Astrocyte of the spinal cord (primary cell): ENCODE results near the gene SF3B1.
"Not testable (repeated sequence)": the region's sequence is repeated elsewhere in the genome, so short reads cannot be mapped to it uniquely, and the experiment has no call there.

ENCODE experiments used
- DNase-seq: peaks from one replicate; pipeline ENCODE4 v3.0.0; 2011; ENCODE audit warnings: low read depth, low spot score
- H3K4me3 ChIP-seq: 2 replicates; pipeline ENCODE4 v1.5.1; 2011; ENCODE audit warnings: low read depth, mild to moderate bottlenecking, low read length, moderate library complexity
- CTCF ChIP-seq: IDR thresholded peaks from 2 replicates; pipeline ENCODE4 v1.5.1; 2012; ENCODE audit warnings: low read depth, mild to moderate bottlenecking, low read length, inconsistent platforms
- in situ Hi-C: cut with HindIII; loops from 2 replicates; pipeline ENCODE4 v1.10.0; 2017; ENCODE audit warnings: low sequenced_read_pairs

SF3B1 gene

DNA sequence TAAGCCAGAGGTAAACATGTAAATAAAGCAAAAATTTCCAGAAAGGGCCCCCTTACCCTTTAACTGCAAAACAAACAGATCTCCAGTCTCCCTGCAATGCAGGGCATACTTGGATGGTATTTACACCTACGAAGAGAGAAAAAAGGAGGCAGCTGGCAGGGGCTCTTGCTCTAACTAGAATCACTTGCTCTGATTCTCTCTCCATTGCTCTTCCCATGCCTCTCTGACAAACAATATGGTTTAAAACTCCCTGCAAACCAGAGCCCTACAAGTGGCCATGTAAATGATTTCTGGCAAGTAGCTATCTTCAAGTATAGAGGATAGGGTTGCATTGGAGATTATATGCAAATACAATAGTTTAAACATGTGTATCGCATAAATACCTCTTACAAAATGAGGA is 35.9 kb downstream of the SF3B1 start:
- in situ Hi-C loops = no loop called here
- no peak for TF ChIP-seq CTCF
- DNase-seq = no peak
- H3K4me3 ChIP-seq = no peak overlapping the region

DNA sequence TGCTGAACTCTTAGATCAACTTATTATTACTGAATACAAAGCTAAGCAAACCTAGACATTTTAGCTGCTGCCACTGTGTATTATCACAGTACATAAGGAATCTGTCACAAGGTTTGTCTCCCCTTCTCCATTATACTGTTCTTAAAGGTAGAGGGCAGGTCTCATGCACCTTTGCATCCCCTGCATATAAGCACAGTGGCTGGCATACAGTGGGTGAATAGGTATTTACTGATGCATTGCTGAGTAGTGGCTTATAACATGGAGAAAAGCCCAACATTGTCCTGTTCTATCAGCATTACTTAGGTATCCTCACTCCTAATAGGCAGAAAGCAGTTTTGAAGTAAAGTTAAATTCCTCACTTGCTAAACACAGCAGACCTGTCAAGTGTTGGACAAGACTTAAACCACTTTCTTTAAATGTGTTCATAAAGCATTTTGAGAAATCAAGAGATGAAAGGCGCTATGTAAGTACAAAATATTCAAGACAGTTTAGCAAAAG is 43.6 kb downstream of the SF3B1 start:
- no peak for DNase-seq
- no peak for TF ChIP-seq CTCF
- in situ Hi-C loops = no loop called here
- H3K4me3 ChIP-seq = no peak overlapping the region

GRCh38 chr2:197388866-197389587 is 45.8 kb downstream of the SF3B1 start:
- no peak for DNase-seq
- TF ChIP-seq CTCF = no peak
- no peak overlapping the region for H3K4me3 ChIP-seq
- in situ Hi-C loops = no loop called here

- no peak for TF ChIP-seq CTCF
- no peak for DNase-seq
- in situ Hi-C loops = no loop called here
- H3K4me3 ChIP-seq = no peak overlapping the region
Measured at GRCh38 chr2:197387179-197387578, 47.6 kb downstream of the SF3B1 start.

GRCh38 chr2:197386242-197386641 is 48.6 kb downstream of the SF3B1 start:
- TF ChIP-seq CTCF = no peak
- H3K4me3 ChIP-seq = no peak overlapping the region
- DNase-seq = no peak
- in situ Hi-C loops = no loop called here

DNA sequence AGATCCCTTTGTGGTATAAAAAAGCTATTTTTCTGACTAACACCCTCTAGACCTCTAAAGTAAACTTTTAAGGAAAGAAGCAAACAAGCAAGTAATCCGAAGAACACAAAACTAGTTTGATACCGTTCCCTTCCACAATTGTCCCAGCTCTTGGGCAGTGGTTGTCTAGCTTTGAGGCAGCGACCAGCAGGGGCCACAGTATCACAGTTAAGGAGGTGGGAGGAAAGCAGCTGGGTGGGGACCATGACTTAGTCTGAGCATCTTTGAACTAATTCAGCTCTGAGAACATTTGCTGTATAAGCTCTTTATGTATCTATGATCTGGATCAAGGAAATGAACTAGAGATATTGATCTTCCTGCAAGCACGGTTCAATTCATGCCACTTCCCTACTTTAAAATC is 51.0 kb downstream of the SF3B1 start:
- in situ Hi-C loops = no loop called here
- H3K4me3 ChIP-seq = no peak overlapping the region
- no peak for TF ChIP-seq CTCF
- no peak for DNase-seq

GRCh38 chr2:197381641-197382040 is 53.2 kb downstream of the SF3B1 start:
- in situ Hi-C loops = no loop called here
- TF ChIP-seq CTCF = no peak
- H3K4me3 ChIP-seq = no peak overlapping the region
- no peak for DNase-seq

GRCh38 chr2:197379918-197380309 is 54.9 kb downstream of the SF3B1 start:
- H3K4me3 ChIP-seq, DNase-seq, in situ Hi-C loops: not testable (repeated sequence)

DNA sequence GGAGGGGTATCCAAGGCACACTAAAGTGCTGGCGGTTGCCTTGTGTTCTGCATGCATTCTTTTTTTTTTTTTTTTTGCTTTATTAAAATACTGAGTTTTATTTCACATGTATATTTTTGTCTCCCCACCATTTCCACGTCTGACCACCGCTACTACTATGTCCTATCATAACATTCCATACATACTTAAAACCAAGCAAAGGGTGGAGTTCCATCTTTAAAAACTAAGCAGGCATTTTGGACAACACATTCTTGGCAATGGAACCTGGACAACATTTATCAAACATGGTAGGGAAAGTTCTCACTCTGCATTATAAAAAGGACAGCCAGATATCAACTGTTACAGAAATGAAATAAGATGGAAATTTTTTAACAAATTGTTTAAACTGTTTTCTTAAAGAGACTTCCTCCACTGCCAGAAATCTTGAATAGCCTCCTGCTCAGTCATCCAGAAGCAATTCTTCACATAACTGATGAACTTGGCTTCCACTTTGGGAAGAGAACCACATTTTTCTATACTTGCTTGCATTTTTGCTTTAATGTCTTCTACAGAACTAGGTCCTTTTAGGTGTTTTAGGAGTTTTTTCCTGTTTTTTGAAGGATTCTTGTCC is 55.4 kb downstream of the SF3B1 start:
- H3K4me3 ChIP-seq, in situ Hi-C loops: not testable (repeated sequence)
- DNase-seq = peak; percentile 67
